Measurements from ENCODE around the gene DOK6.
A peak's percentile ranks its signal among the peaks of the same experiment; 100 is the strongest.
"Not testable (repeated sequence)": the region's sequence is repeated elsewhere in the genome, so short reads cannot be mapped to it uniquely, and the experiment has no call there.

The DOK6 gene

GRCh38 chr18:69400253-69400975 is at the start of gene DOK6:
DOK6 (plus strand) TSS chr18:69400888.
- DNase-seq: peak in 32 of 56 donors; percentile 0 to 74 (median 34)

- DNase-seq: no peak
These were observed 47.7 kb upstream of the DOK6 start for GRCh38 chr18:69353023-69353422.

- DNase-seq: no peak
These were observed 43.1 kb upstream of the DOK6 start for GRCh38 chr18:69357590-69357989.

- no peak for DNase-seq
These were observed 42.3 kb upstream of the DOK6 start for GRCh38 chr18:69358212-69358895.

- DNase-seq: not testable (repeated sequence)
These were observed 40.9 kb upstream of the DOK6 start for GRCh38 chr18:69359768-69360167.

- DNase-seq: no peak
These were observed 35.8 kb upstream of the DOK6 start for GRCh38 chr18:69364930-69365329.

- no peak for DNase-seq
These were observed 35.0 kb upstream of the DOK6 start for GRCh38 chr18:69365658-69366057.

GRCh38 chr18:69367104-69367503 is 33.6 kb upstream of the DOK6 start:
- DNase-seq: no peak

GRCh38 chr18:69371729-69372128 is 29.0 kb upstream of the DOK6 start:
- no peak for DNase-seq

GRCh38 chr18:69380324-69380723 is 20.4 kb upstream of the DOK6 start:
- no peak for DNase-seq

- DNase-seq: no peak
These were observed 17.5 kb upstream of the DOK6 start for GRCh38 chr18:69383186-69383585.

GRCh38 chr18:69387186-69387585 is 13.5 kb upstream of the DOK6 start:
- no peak for DNase-seq

- DNase-seq: no peak
These were observed 12.5 kb upstream of the DOK6 start for GRCh38 chr18:69388222-69388621.

- no peak for DNase-seq
These were observed 3.6 kb upstream of the DOK6 start for GRCh38 chr18:69397096-69397495.

GRCh38 chr18:69399253-69399652 is 1.4 kb upstream of the DOK6 start:
- DNase-seq: no peak

- no peak for DNase-seq
These were observed 213 bp downstream of the DOK6 start for GRCh38 chr18:69400976-69401225.

- peak in 20 of 56 donors; percentile 2 to 41 (median 18) for DNase-seq
These were observed 711 bp downstream of the DOK6 start for GRCh38 chr18:69401226-69401971.

GRCh38 chr18:69401972-69402532 is 1.4 kb downstream of the DOK6 start:
- DNase-seq: peak in 5 of 56 donors; percentile 1 to 31 (median 25)

GRCh38 chr18:69402533-69402989 is 1.9 kb downstream of the DOK6 start:
- peak in 23 of 56 donors; percentile 2 to 49 (median 22) for DNase-seq

GRCh38 chr18:69408522-69408921 is 7.8 kb downstream of the DOK6 start:
- DNase-seq: no peak

GRCh38 chr18:69411199-69411598 is 10.5 kb downstream of the DOK6 start:
- DNase-seq: no peak

GRCh38 chr18:69414184-69414583 is 13.5 kb downstream of the DOK6 start:
- DNase-seq: no peak
